Effector memory CD4-positive, alpha-beta T cell (primary cell): Measurements from ENCODE around the gene DYRK2.

ENCODE experiments used
- DNase-seq, 3 donors: peaks; one replicate each; pipeline ENCODE4 v3.0.0-alpha.2; 2020
- H3K27ac ChIP-seq: 2 replicates; pipeline ENCODE4 v1.7.0; 2013; ENCODE audit warnings: mild to moderate bottlenecking, low read length, moderate library complexity; ENCODE audit not compliant: insufficient read depth, poor library complexity, severe bottlenecking
- H3K27me3 ChIP-seq: replicated peaks from 2 replicates; pipeline ENCODE4 v1.7.0; 2013; ENCODE audit warnings: mild to moderate bottlenecking, low read length; ENCODE audit not compliant: insufficient read depth, control insufficient read depth, poor library complexity, severe bottlenecking
- H3K36me3 ChIP-seq: 2 replicates; pipeline ENCODE4 v1.7.0; 2013; ENCODE audit warnings: mild to moderate bottlenecking, low read length, moderate library complexity; ENCODE audit not compliant: control insufficient read depth, insufficient read depth
- H3K4me1 ChIP-seq: 2 replicates; pipeline ENCODE4 v1.7.0; 2013; ENCODE audit warnings: low read length, mild to moderate bottlenecking; ENCODE audit not compliant: control insufficient read depth, insufficient read depth, poor library complexity, severe bottlenecking
- H3K4me3 ChIP-seq: 2 replicates; pipeline ENCODE4 v1.7.0; 2013; ENCODE audit warnings: low read length, low read depth, mild to moderate bottlenecking; ENCODE audit not compliant: insufficient read depth, poor library complexity, severe bottlenecking
- H3K9me3 ChIP-seq: 2 replicates; pipeline ENCODE4 v1.7.0; 2013; ENCODE audit warnings: mild to moderate bottlenecking, low read length, moderate library complexity; ENCODE audit not compliant: control insufficient read depth

Gene DYRK2

GRCh38 chr12:67651132-67651695 lies 2.7 kb downstream of the DYRK2 start:
- H3K4me3 ChIP-seq, result peak overlapping the region; percentile 78
- H3K9me3 ChIP-seq, result no peaks in the 10 kb centered on the region
- H3K27ac ChIP-seq, result peak overlapping the region; percentile 89
- H3K4me1 ChIP-seq, result peaks cover 50% of the 10 kb centered on the region
- H3K36me3 ChIP-seq, result peaks cover 11% of the 10 kb centered on the region
- peak in 1 of 3 donors; percentile 12 for DNase-seq
- H3K27me3 ChIP-seq, result no peaks in the 10 kb centered on the region

- H3K4me3 ChIP-seq, result peak overlapping the region; percentile 7
- H3K27me3 ChIP-seq, result no peaks in the 10 kb centered on the region
- DNase-seq, result no peak
- peaks cover 40% of the 10 kb centered on the region for H3K4me1 ChIP-seq
- no peaks in the 10 kb centered on the region for H3K9me3 ChIP-seq
- peaks cover 45% of the 10 kb centered on the region for H3K36me3 ChIP-seq
- no peak overlapping the region for H3K27ac ChIP-seq
Observed at GRCh38 chr12:67655829-67656228, 7.3 kb downstream of the DYRK2 start.

GRCh38 chr12:67656251-67656650 lies 7.7 kb downstream of the DYRK2 start:
- Histone ChIP-seq H3K4me1 (peaks cover 41% of the 10 kb centered on the region), H3K9me3 (no peaks in the 10 kb centered on the region), H3K27ac (no peak overlapping the region), H3K36me3 (peaks cover 45% of the 10 kb centered on the region), H3K27me3 (no peaks in the 10 kb centered on the region), H3K4me3 (no peak overlapping the region)
- DNase-seq, result no peak

- no peak for DNase-seq
- Histone ChIP-seq H3K27me3 (no peaks in the 10 kb centered on the region), H3K27ac (no peak overlapping the region), H3K4me3 (no peak overlapping the region), H3K9me3 (no peaks in the 10 kb centered on the region), H3K4me1 (peaks cover 36% of the 10 kb centered on the region), H3K36me3 (peaks cover 51% of the 10 kb centered on the region)
Observed at GRCh38 chr12:67658486-67658885, 9.9 kb downstream of the DYRK2 start.

- no peak for DNase-seq
- H3K27me3 ChIP-seq, result no peaks in the 10 kb centered on the region
- no peaks in the 10 kb centered on the region for H3K9me3 ChIP-seq
- no peak overlapping the region for H3K4me3 ChIP-seq
- H3K27ac ChIP-seq, result no peak overlapping the region
- peaks cover 28% of the 10 kb centered on the region for H3K4me1 ChIP-seq
- peaks cover 47% of the 10 kb centered on the region for H3K36me3 ChIP-seq
Observed at GRCh38 chr12:67659292-67659691, 10.7 kb downstream of the DYRK2 start.

- H3K4me1 ChIP-seq, result peaks cover 17% of the 10 kb centered on the region
Observed at GRCh38 chr12:67661311-67662021, 12.9 kb downstream of the DYRK2 start.

GRCh38 chr12:67662910-67663538 lies 14.5 kb downstream of the DYRK2 start:
- H3K27me3 ChIP-seq, result no peaks in the 10 kb centered on the region
- H3K4me3 ChIP-seq, result no peak overlapping the region
- DNase-seq, result no peak
- H3K9me3 ChIP-seq, result no peaks in the 10 kb centered on the region
- H3K4me1 ChIP-seq, result peaks cover 17% of the 10 kb centered on the region
- no peak overlapping the region for H3K27ac ChIP-seq
- H3K36me3 ChIP-seq, result peaks cover 28% of the 10 kb centered on the region

More at GRCh38 chr12:67661311-67662021, 12.9 kb downstream of the DYRK2 start:
- no peak overlapping the region for H3K4me3 ChIP-seq
- no peaks in the 10 kb centered on the region for H3K9me3 ChIP-seq
- H3K27me3 ChIP-seq, result no peaks in the 10 kb centered on the region
- H3K27ac ChIP-seq, result no peak overlapping the region
- no peak for DNase-seq
- peaks cover 41% of the 10 kb centered on the region for H3K36me3 ChIP-seq

GRCh38 chr12:67664171-67664570 lies 15.6 kb downstream of the DYRK2 start:
- H3K9me3 ChIP-seq, result no peaks in the 10 kb centered on the region
- H3K27ac ChIP-seq, result no peak overlapping the region
- H3K36me3 ChIP-seq, result peaks cover 16% of the 10 kb centered on the region
- no peak overlapping the region for H3K4me3 ChIP-seq
- no peak for DNase-seq
- no peaks in the 10 kb centered on the region for H3K27me3 ChIP-seq
- H3K4me1 ChIP-seq, result peaks cover 17% of the 10 kb centered on the region

GRCh38 chr12:67665679-67666078 lies 17.1 kb downstream of the DYRK2 start:
- no peak overlapping the region for H3K27ac ChIP-seq

GRCh38 chr12:67666605-67667004 lies 18.1 kb downstream of the DYRK2 start:
- H3K4me1 ChIP-seq, result peaks cover 8% of the 10 kb centered on the region
- H3K9me3 ChIP-seq, result no peaks in the 10 kb centered on the region
- no peak for DNase-seq
- peaks cover 8% of the 10 kb centered on the region for H3K36me3 ChIP-seq
- H3K27ac ChIP-seq, result no peak overlapping the region
- H3K4me3 ChIP-seq, result no peak overlapping the region
- H3K27me3 ChIP-seq, result no peaks in the 10 kb centered on the region

More at GRCh38 chr12:67665679-67666078, 17.1 kb downstream of the DYRK2 start:
- Histone ChIP-seq H3K9me3 (no peaks in the 10 kb centered on the region), H3K27me3 (no peaks in the 10 kb centered on the region), H3K36me3 (peaks cover 6% of the 10 kb centered on the region), H3K4me3 (no peak overlapping the region), H3K4me1 (peaks cover 17% of the 10 kb centered on the region)
- DNase-seq, result no peak
